Upper lobe of left lung (tissue), 6 donors: Measurements from ENCODE around the gene PRSS57. TPM values are rescaled to one million over a fixed set of nuclear protein-coding genes. Genes with fewer than 3 reads are reported as not detected.

Experiments used
- ATAC-seq, 2 donors: fragments of 200-7000 bp; cut with Tn5 transposase; one replicate each; pipeline ENCODE4 v1.9.1; 2022; ENCODE audit warnings: mild to moderate bottlenecking in 2 of 2, moderate library complexity in 2 of 2; ENCODE audit not compliant: low FRiP score in 2 of 2
- DNase-seq, 2 donors: peaks; one replicate each; pipeline ENCODE4 v3.0.0-alpha.2; 2019 to 2020
- H3K27ac ChIP-seq, 4 donors: fragments of 200-600 bp; sonication (generic); one replicate each; pipeline ENCODE4 v1.5.1; 2016 to 2019
- H3K27me3 ChIP-seq, 4 donors: fragments of 200-600 bp; sonication (generic); one replicate each; pipeline ENCODE4 v1.5.1; 2017 to 2019
- H3K36me3 ChIP-seq, 4 donors: fragments of 200-600 bp; sonication (generic); one replicate each; pipeline ENCODE4 v1.5.1; 2016 to 2019
- H3K4me1 ChIP-seq, 4 donors: fragments of 200-600 bp; sonication (generic); one replicate each; pipeline ENCODE4 v1.5.1; 2018 to 2019
- H3K4me3 ChIP-seq, 4 donors: fragments of 200-600 bp; sonication (generic); one replicate each; pipeline ENCODE4 v1.5.1; 2017 to 2019; ENCODE audit warnings: mild to moderate bottlenecking in 2 of 4, moderate library complexity in 1 of 4
- H3K9me3 ChIP-seq, 4 donors: fragments of 200-600 bp; sonication (generic); one replicate each; pipeline ENCODE4 v1.5.1; 2018 to 2019
- EP300 ChIP-seq, 4 donors: sonication (generic); formaldehyde crosslinking; IDR thresholded peaks; one replicate each; pipeline ENCODE4 v1.5.1; 2017; ENCODE audit warnings: antibody characterized with exemption in 4 of 4, control low read depth in 2 of 4
- POLR2A ChIP-seq, 4 donors: fragments of 450-650 bp; IDR thresholded peaks; one replicate each; pipeline ENCODE4 v1.5.1; 2016 to 2017; ENCODE audit warnings: antibody characterized with exemption in 4 of 4, mild to moderate bottlenecking in 2 of 4
- POLR2AphosphoS5 ChIP-seq, 2 donors: sonication (generic); formaldehyde crosslinking; IDR thresholded peaks; one replicate each; pipeline ENCODE4 v1.5.1; 2017; ENCODE audit warnings: antibody characterized with exemption in 2 of 2
- WGBS, 2 donors: methylation state at CpG; one replicate each; pipeline ENCODE4 v1.1.5; 2017 to 2018; 5-methylcytosine and 5-hydroxymethylcytosine counted together
- total RNA-seq, 6 donors: library from RNA; depleted of rRNA in 4 of 6; stranded (reverse); fragments of >200 nt in 4 of 6; gene quantifications; one replicate each; pipeline versions ENCODE4 v1.1.0 to v1.2.1, GENCODE V29; 2016 to 2021
- TF ChIP-seq, protein P1 (sequence below), 6 experiments: fragments of 450-650 bp in 4 of 6; fragments of 200-600 bp in 2 of 6; sonication (generic) in 2 of 6; IDR thresholded peaks; one replicate each; pipeline ENCODE4 v1.5.1; 2016 to 2019; ENCODE audit warnings: antibody characterized with exemption in 6 of 6
- donor health status: DM: no; HTN: no; CAD: no; lungs with moderate emphysema.
- donor health status: DM: no; HTN: yes; CAD: no; lungs with severe emphysema.

PRSS57 gene
- total RNA-seq, 6 donors from 2014 or later = 0.37 to 0.46 TPM; not detected in 4

DNA sequence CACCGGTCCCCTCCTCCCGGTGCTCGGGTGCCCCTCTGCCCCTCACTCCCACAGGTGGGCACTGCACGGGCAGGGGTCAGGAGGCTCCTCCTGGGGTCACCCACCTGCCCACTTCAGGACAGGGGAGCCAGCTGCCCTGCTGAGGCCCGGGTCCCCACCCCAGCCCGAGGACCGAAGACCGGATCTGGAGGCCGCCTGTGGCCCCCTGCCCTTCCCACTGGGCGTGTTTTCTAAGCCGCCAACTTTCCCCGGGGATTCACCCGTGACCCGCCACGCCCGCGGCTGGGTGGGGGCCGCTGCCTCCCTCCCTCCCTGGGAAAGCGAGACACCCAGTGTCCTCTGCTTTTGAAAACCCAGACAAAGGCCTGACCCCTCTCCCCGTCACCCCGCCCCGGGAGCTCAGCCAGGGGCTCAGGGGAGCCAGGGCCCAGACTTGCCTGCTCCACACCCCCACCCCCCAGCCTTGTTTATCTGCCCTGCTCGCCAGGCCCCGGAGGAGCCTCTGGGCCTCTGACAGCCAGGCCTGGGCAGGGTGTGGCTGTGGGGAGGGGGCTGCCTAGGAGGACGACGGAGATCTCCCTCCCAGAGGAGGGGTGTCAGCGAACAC lies 14.8 kb upstream of the PRSS57 start:
- DNase-seq (peak in 1 of 2 donors; percentile 85), ATAC-seq (peak; percentile 32 to 78)
- Histone ChIP-seq H3K4me1 (peaks cover 8 to 36% (median 18%) of the 10 kb centered on the region in 4 donors), H3K27ac (peak overlapping the region; percentile 69 to 91 (median 84)), H3K27me3 (peaks cover 0 to 18% (median 4%) of the 10 kb centered on the region in 4 donors), H3K9me3 (no peaks in the 10 kb centered on the region), H3K4me3 (peak overlapping the region; percentile 51 to 86 (median 72)), H3K36me3 (no peaks in the 10 kb centered on the region)
- 36 to 53% methylated on average over 13 to 27 of the region's 27 CpGs for WGBS, 2 donors
- TF ChIP-seq, protein P1, sequence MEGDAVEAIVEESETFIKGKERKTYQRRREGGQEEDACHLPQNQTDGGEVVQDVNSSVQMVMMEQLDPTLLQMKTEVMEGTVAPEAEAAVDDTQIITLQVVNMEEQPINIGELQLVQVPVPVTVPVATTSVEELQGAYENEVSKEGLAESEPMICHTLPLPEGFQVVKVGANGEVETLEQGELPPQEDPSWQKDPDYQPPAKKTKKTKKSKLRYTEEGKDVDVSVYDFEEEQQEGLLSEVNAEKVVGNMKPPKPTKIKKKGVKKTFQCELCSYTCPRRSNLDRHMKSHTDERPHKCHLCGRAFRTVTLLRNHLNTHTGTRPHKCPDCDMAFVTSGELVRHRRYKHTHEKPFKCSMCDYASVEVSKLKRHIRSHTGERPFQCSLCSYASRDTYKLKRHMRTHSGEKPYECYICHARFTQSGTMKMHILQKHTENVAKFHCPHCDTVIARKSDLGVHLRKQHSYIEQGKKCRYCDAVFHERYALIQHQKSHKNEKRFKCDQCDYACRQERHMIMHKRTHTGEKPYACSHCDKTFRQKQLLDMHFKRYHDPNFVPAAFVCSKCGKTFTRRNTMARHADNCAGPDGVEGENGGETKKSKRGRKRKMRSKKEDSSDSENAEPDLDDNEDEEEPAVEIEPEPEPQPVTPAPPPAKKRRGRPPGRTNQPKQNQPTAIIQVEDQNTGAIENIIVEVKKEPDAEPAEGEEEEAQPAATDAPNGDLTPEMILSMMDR (IDR thresholded peaks at IDR 0.05) = peak in 1 of 6 experiments; percentile 5
- TF ChIP-seq EP300 (IDR thresholded peaks at IDR 0.05) (no peak), POLR2A (IDR thresholded peaks at IDR 0.05) (peak in 1 of 4 donors; percentile 9), POLR2AphosphoS5 (IDR thresholded peaks at IDR 0.05) (peak in 1 of 2 donors; percentile 16)

DNA sequence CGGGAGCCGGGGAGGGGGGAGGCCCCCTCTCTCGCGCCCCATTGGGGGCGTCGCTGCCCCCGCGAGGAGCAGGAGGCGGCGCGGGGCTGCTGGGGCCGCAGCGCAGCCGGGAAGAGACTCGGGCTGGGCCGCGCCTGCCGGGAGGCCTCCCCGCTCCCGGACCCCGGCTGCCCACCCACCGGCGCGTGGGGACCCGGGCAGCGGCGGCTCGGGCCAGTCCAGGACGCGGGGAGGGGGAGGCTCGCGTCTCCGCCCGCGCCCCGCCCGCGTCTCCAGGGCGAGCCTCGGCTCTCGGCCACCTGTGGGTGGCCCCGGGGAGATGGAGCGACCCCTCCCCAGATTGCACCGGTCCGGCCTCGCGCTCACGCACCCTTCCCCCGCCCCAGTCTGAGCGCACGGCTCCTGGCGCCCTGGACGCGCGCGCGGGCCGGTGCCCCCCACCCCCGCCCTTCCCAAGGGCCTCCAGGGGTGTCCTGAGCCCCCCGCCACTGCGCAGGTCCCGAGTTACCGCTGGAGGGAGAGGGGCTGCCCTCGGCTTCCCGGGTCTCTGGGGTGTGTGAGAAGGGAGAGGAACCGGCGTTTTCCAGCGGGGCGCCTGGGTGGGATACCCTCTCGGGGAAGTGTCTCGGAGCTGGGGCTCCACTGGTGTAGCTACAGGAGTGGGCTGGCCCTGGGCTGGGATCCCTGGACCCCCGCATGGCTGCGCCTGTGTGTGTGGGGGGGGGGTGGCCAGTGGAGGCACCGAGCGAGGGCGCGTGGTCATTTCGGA lies 14.1 kb upstream of the PRSS57 start:
- DNase-seq (peak in 1 of 2 donors; percentile 80), ATAC-seq (peak; percentile 5 to 31)
- 40% methylated on average over 1 of the region's 78 CpGs; no CpG with 5 or more reads in 1 of the 2 donors for WGBS, 2 donors
- Histone ChIP-seq H3K9me3 (no peaks in the 10 kb centered on the region), H3K4me3 (peak overlapping the region; percentile 51 to 86 (median 72)), H3K27ac (peak overlapping the region; percentile 69 to 91 (median 84)), H3K36me3 (no peaks in the 10 kb centered on the region), H3K4me1 (peaks cover 10 to 40% (median 20%) of the 10 kb centered on the region in 4 donors), H3K27me3 (peaks cover 0 to 18% (median 4%) of the 10 kb centered on the region in 4 donors)
- TF ChIP-seq EP300 (IDR thresholded peaks at IDR 0.05) = no peak
- TF ChIP-seq, protein P1 (IDR thresholded peaks at IDR 0.05) = no peak
- TF ChIP-seq POLR2A (IDR thresholded peaks at IDR 0.05) = no peak
- no peak for TF ChIP-seq POLR2AphosphoS5 (IDR thresholded peaks at IDR 0.05)

DNA sequence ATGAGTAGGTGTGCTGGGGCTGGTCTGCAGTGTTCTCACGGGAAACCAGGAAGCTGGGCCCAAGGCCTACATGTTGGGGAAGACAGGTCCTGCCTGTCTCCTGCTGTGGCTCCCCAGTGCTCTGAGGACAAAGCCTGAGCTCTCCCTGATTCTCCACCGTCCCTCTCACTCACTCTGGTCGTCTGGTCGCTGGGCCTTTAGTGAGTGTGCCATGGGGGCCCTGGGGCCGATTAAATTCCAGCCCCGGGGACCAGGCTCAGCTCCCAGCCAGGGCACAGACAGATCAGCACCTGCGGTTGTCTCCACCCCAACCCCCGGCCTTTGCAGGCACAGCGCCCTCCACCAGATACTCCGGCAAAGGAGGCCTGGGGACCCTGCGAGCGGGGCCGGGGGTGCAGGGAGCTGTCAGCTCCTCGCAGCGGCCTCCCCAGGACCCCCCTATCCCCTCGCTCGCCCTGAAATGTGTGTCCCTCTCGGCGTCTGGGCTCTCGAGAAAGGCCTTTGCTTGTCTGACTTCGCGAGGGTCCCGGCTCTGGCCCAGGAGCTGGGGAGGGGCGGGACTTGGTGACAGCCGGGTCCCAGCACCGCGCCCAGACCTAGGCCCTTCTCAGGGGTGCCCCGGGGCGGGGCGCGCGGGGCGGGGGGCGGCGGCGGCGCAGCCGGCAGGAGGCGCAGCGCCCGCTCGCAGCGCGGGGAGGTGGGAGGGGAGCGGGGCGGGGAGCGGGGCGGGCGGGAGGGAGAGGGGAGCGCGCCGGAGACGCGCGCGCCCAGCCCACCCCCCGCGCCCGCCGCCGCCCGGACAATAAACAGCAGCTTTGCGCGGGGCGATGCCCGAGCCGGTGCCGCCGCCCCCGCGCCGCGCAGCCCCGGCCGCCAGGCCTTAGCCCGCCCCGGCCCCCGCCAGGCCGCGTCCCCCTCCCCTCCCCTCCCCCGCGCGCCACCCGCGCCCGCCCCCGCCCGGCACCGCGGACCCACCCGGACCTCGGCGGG lies 13.2 kb upstream of the PRSS57 start, which contains the start of gene PALM:
Gene PALM, plus strand, starts transcription at position 782 of the 990 bp plus-strand sequence. CDS start 212 bp downstream, outside the sequence.
- no peak for TF ChIP-seq POLR2A (IDR thresholded peaks at IDR 0.05)
- TF ChIP-seq, protein P1 (IDR thresholded peaks at IDR 0.05) = peak in 4 of 6 experiments; percentile 9 to 46 (median 29)
- H3K9me3 ChIP-seq = no peaks in the 10 kb centered on the region
- peaks cover 0 to 18% (median 4%) of the 10 kb centered on the region in 4 donors for H3K27me3 ChIP-seq
- peak in 1 of 2 donors; percentile 34 for ATAC-seq
- peak within 1 kb of the TSS; percentile 69 to 91 (median 84) for H3K27ac ChIP-seq
- no peaks in the 10 kb centered on the region for H3K36me3 ChIP-seq
- H3K4me3 ChIP-seq = peak within 1 kb of the TSS; percentile 51 to 86 (median 72)
- H3K4me1 ChIP-seq = peaks cover 20 to 50% (median 24%) of the 10 kb centered on the region in 4 donors
- peak in 1 of 2 donors; percentile 88 for DNase-seq
- WGBS, 2 donors = 44 to 56% methylated on average over 1 to 11 of the region's 93 CpGs

DNA sequence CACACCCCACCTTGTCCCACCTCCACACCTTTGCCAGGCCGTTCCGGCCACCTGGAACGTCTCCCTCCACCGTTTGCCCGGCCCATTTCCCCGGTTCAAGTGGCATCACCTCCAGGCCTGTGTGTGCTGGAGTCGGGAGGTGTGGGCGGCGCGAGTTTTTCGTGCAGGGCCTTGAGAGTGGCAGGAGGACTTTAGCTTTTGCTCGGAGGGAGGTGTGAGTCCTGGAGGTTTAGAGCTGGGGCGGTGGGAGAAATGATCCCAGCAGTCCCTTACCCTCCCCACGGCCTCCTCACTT lies 9.1 kb upstream of the PRSS57 start:
- WGBS, 2 donors = 22 to 26% methylated on average over 14 of the region's 14 CpGs
- Histone ChIP-seq H3K27me3 (peaks cover 0 to 12% (median 2%) of the 10 kb centered on the region in 4 donors), H3K27ac (peak overlapping the region in 2 of 4 donors; percentile 23 to 26), H3K9me3 (no peaks in the 10 kb centered on the region), H3K4me1 (peaks cover 11 to 40% (median 22%) of the 10 kb centered on the region in 4 donors), H3K36me3 (no peaks in the 10 kb centered on the region), H3K4me3 (peak overlapping the region in 3 of 4 donors; percentile 21 to 51 (median 40))
- ATAC-seq = no peak
- DNase-seq = no peak
- TF ChIP-seq POLR2A (IDR thresholded peaks at IDR 0.05) (no peak), POLR2AphosphoS5 (IDR thresholded peaks at IDR 0.05) (no peak), EP300 (IDR thresholded peaks at IDR 0.05) (no peak)
- TF ChIP-seq, protein P1 (IDR thresholded peaks at IDR 0.05) = no peak
